Measurements from ENCODE around the gene ANOS1.

- TF ChIP-seq POLR2A (IDR thresholded peaks at IDR 0.05; ENCODE audit: low read length) (no peak), GATA1 (IDR thresholded peaks at IDR 0.05; ENCODE audit: low read depth, low read length) (no peak)
These were observed 5.9 kb upstream of the ANOS1 start for GRCh38 chrX:8737883-8738282.
